Measurements from ENCODE around the gene ZNF343.

The ZNF343 gene

DNA sequence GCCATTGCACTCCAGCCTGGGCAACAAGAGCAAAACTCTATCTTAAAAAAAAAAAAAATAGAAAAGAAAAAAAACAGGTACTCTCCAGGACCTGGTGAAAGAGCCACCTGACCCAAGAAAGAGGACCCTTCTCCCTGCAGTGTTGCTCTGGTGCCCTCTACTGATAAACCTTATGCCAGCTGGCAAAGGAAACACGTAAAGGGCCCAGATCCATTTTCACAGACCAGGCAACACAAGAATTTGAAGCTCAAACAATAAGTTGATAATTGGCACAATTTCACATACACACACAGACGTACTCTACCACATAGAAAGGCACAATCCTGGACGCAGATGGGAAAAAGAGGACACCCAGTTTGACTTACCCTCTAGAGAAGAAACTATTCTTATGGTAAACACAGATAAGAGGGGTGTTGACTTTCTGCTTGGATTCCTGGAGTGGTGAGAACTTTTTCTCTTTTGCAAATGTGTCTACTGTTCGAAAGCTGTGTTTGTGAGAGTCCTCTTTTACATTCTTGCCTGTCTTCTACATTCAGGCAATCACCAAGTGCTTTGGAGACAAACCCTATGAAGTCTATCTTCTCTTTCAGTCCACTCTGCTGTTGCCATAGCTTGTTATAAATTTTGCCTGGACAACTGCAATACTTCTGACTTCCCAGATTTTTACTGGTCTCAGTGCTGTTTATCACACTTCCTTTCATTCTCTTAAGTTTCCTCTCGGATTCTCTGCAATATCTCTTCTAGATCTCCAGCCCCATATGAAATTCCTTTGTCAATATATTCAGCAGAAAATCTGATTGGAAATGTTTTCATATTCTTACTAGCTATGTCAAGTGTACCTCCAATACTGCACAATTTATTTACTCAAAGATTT, 31.7 kb downstream of the ZNF343 start:
- H3K4me3 ChIP-seq (ENCODE audit: low read length) = no peak overlapping the region

DNA sequence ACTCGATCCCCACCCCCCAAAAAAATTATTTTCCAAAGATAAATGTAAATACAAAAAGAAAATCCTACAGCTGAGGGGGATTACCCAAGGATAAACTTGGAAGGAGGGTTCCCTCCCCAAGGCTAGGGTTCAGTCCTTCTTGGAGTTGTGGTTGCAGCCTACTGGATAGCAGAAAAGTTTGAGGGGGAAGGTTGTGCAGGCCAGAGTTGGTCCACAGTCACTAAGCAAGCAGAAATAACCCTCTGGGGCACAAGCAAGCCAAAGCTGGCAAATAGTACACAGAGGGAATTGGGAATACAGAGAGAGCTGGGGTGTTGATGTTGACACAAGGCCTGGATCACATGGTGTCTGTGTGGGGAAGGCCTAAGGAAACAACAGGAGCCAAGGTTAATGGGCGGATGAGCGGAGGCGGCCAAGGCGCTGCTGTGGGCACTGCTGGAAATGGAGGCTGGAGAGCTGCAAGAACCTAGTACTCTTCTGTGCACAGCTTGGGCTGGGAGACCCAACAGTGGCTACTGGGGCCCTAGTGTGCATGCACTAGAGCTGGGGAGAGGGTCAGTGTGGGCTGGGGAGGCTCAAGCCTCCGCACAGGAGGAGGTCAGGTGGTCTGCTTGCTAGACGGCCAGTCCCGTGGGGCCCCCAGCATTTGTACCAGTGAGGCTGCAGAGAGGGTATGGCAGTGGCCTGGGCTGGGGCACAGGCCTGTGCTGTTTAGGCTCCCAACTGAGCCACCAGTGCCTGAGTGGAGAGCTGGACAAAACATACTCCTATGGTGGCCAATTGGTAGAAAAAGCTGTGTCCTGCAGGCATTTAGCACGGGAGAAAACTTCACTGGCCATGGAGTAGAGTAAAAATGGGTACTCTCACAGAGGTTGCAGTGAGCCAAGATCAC, 32.6 kb downstream of the ZNF343 start:
- no peak for DNase-seq (ENCODE audit: low read depth, low spot score)
- H3K4me3 ChIP-seq (ENCODE audit: low read length) = no peak overlapping the region

More for the DNA sequence above, 31.7 kb downstream of the ZNF343 start:
- DNase-seq (ENCODE audit: low read depth, low spot score) = no peak

DNA sequence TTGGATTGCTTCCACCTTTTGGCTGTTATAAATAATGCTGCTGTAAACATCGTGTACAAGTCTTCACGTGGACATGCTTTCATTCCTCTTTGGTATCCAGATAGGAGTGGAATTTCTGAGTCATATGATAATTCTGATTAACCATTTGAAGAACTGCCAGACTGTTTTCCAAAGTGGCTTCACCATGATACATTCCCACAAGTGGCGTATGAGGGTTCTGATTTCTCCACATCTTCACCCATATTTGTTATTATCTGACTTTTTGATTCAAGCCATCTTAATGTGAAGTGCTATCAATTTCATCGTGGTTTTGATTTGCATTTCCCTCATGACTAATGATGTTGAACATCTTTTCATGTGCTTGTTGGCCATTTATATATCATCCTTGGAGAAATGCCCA, 35.2 kb downstream of the ZNF343 start:
- no peak for DNase-seq (ENCODE audit: low read depth, low spot score)
- H3K4me3 ChIP-seq (ENCODE audit: low read length) = no peak overlapping the region

DNA sequence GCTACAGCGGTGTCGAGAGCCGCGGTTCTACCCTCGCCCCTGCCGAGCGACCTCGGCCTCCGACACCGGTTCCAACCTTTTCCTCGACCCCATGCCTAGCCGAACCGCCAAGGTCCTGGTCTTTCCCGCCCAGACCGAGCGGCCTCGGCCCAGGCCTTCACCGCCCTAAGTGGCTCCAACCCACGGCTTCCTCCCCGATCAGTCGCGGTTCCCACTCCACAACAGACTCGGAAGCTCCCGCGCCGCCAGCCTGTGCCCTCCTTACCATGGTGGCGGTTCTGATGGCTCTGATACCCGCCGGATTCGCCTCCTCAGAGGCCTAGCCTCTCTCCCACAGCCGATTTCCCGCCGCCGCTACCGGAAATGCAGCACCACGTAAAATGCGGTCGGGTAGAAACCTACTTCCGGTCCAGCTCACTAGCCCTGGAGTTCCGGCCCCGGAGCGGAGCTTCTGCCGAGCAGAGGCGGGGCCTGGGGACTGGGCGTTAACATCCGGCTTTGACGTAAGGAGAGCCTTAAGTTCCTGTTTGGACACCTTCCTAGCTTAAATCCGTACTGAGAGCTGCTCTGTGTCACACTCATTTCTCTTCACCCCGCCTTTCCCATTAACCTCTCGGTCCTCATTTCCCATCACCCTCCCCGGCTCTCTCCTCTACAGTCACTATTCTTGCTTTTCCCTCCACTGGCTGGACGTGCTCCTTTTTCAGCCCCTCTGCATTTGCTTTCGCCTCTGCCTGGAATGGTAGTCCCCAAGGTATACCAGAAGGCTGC, 38.1 kb downstream of the ZNF343 start, which contains the start of gene SNRPB:
Gene SNRPB, minus strand, starts transcription at position 367 of the 771 bp plus-strand sequence. Its CDS starts 99 bp downstream, at position 268.
- DNase-seq (ENCODE audit: low read depth, low spot score) = peak; percentile 99
- H3K4me3 ChIP-seq (ENCODE audit: low read length) = peak within 1 kb of the TSS; percentile 91

DNA sequence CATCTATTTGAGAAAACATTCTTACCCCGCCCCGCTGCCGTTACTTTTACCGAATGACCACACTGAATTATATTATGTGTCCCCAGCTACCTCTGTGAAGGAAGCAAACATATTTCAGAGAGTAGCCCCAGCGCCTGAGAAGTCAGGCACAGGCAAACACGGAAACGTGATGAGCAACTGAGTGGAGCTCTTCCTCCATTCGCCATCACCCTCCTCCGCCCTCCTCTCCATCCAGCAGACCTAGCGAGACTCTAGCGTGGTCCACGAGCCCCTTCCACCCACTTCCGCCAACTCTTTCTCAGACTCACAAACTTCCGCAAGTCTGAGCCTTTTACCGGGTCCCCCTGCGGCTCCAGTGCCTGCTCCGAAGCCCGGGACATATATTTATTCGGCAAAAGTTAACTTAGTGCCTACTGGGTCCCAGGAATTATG, 38.7 kb downstream of the ZNF343 start:
- H3K4me3 ChIP-seq (ENCODE audit: low read length) = peak overlapping the region; percentile 91
- DNase-seq (ENCODE audit: low read depth, low spot score) = peak; percentile 35

DNA sequence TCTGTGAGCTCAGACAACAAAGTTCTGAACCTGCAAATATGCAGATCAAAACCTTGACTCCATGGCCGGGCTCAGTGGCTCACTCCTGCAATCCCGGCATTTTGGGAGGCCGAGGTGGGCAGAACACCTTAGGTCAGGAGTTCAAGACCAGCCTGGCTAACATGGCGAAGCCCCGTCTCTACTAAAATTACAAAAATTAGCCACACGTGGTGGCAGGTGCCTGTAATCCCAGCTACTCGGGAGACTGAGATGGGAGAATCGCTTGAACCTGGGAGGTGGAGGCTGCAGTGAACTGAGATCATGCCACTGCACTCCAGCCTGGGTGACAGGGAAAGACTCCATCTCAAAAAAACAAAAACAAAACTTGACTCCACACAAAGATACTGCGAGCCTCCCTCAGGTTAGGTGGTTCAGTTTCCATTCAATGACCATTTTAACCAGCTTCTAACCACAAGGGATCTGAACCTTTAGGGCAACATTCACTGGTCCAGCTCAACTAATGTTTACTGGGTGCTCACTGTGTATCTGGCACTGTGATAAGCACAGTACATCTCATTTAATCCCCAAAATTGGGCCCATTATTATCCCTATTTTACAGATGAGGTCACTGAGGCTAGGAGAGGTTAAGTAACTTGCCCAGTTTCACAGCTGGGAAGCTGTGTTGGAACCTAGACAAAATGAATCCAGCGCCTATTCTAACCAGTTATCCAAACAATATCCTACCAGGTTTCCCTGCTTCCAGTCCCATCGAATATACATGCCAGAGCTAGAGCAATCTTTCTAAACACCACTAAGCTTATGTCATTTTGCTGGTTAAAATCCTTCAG, 39.9 kb downstream of the ZNF343 start:
- peak overlapping the region; percentile 91 for H3K4me3 ChIP-seq (ENCODE audit: low read length)
- DNase-seq (ENCODE audit: low read depth, low spot score) = no peak

DNA sequence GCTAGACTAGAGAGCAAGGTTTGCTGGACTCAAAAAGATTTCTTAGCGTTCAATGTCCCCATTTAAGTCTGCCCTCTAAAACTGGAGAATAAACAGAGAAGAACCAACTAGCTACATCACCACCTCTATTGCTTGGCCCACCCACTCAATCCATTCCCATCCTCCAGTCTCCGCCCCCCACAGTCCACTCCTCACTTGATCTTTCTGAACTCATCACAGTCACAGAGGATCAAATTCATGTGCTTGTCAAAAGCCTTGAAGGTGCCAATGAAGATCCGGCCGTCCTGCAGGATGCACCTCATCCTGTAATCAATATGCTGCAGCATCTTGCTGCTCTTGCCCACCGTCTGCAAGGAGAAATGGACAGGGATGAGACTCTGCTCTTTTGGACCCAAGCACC, 41.3 kb downstream of the ZNF343 start:
- no peak overlapping the region for H3K4me3 ChIP-seq (ENCODE audit: low read length)
- DNase-seq (ENCODE audit: low read depth, low spot score) = no peak

DNA sequence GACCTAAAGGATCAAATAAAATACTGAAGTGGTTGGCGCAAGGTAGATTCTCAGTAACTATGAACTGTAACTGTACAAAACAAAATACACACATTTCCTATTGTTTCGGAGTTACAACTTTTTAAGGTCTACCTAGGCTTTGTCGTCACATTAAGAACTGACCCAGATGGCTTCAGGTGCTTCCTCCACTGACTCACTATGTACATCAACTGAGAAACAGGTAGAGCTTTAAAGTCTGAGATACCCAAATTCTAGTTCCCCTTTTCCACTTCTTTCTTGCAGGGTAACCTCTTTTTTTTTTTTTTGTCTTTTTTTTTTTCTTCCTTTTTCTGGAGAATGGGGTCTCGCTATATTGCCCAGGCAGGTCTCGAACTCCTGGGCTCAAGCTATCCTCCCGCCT, 43.6 kb downstream of the ZNF343 start:
- DNase-seq (ENCODE audit: low read depth, low spot score) = no peak
- H3K4me3 ChIP-seq (ENCODE audit: low read length) = no peak overlapping the region

DNA sequence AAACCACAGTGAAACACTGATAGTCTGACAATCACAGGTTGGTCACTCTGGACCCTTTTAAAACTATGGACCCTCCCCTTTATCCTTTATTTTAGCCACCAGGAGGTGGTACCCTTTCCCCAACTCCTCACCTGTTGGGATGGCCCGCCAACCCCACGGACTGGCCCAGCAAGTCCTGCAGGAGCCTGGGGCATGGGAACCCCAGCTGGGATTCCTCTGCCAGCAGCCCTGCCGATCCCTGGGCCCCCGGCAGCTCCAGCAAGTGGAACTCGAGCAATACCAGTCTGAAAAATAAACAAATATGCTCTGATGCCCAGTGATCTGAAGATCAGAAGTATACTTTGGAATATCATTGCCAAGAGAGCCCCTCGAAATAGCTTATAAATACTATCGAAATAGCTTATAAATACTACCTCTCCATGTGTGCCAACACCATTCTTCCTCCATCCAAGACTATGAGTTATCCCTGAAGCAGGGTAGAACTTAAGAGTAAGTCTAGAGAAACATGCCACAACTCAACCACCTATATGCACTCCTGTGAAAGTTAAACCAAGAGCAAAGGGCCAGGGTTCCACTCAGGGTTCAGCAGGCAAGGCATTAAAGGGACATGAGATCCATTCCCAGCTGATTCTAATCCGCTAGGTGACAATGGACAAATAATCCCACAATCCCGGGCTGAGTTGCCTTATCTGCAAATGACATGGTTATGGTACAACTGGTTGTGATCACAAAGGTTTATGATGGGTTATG, 44.9 kb downstream of the ZNF343 start:
- DNase-seq (ENCODE audit: low read depth, low spot score) = no peak
- H3K4me3 ChIP-seq (ENCODE audit: low read length) = no peak overlapping the region

DNA sequence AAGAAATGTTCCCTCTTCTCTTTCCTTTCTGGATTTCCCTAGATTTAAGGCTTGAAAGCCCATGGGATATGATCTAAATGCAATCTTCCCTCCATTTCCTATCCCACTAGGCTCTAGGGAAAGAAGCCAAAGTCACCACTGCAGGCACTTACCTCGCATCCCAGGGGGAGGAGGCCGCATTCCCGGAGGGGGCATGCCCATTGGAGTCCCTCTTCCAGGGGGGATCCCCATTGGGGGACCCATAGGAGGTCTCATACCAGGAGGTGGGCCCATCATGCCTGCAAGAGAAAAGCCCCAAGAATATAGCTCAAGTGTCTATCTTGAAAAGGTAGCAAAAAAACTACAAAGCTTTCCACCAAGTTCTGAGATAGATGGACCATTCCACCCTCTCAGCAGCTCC, 46.2 kb downstream of the ZNF343 start:
- no peak overlapping the region for H3K4me3 ChIP-seq (ENCODE audit: low read length)
- DNase-seq (ENCODE audit: low read depth, low spot score) = no peak

DNA sequence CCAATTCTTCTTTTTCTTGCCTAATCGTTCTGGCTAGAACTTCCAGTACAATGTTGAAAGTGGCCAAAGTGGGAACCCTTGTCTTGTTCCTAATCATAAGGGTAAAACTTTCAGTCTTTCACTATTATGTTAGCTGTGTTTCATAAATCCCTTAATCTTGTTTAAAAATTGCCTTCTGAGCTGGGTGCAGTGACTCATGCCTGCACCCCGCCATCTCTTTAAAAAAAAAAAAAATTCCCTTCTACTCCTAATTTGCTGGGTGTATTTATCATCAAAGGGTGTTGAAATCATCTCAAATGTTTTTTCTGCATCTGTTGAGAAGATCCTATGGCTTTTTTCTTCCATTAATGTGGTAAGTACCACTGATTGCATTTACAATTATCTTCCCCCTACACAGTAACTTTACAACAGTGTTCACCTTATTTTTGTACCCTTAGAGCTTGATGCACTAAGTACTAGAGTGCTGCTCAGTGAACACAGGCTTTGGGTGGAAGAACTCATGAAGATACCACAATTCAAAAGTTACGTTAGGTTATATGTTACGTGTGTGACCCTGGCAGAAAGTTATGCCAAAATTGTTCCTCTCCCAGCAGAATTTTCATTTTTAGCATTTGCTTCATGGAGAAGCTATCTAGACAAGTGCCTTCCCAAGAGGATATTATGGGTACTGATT, 47.8 kb downstream of the ZNF343 start:
- H3K4me3 ChIP-seq (ENCODE audit: low read length) = no peak overlapping the region
- DNase-seq (ENCODE audit: low read depth, low spot score) = no peak

DNA sequence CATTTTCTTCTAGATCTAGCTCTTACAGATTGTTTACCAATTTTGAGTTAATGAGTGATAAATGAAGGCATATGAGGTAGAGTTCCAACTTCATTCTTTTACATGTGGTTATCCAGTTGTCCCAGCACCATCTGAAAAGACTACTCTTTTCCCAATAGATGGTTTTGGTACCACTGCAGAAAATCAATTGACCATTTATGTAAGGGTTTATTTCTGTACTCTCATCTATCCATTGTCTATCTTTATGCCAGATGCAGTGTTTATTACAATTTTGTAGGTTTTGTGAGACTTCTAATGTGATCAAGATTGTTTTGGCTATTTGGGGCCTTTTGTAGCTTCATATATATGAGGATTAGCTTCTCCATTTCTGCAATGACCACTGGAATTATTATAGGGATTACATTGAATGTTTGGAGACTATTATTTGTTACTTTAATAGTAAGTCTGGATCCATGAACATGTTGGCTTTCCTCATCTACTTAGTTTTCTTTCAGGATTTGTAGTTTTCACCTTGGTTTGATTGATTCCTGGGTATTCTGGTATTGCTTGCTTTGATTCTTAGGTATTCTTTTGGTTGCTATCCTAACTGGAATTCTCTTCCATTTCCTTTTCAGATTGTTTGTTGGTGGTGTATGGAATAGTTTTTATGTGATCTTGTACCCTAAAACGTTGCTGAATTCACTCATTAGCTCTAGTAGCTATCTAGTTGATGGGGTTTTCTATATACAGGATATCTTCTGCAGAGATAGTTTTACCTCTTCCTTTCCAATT, 48.5 kb downstream of the ZNF343 start:
- no peak overlapping the region for H3K4me3 ChIP-seq (ENCODE audit: low read length)
- no peak for DNase-seq (ENCODE audit: low read depth, low spot score)

DNA sequence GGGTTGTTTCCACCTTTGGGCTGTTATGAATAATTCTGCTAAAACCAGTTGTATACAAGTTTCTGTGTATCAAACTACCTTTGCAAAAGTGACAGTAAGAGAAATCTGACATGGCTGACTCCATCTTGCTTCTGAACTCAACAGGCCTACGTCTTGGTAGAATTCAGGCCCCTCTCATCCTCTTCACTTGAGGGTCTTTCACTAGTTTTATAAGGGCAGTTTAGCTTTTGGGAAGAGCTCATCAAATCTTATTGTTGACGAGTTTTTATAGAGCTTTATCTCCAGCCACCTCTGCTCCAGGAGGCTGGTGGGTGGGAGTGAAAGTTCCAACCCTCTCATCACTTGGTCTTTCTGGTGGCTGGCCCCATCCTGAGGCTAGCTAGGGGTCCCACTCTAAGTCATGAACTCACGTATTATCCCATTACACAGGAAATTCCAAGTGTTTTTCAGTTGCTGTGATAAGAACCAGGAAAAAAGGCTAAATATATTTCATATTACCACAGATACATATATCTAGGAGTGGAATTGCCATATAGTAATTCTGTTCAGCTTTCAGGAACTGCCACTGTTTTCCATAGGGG, 49.7 kb downstream of the ZNF343 start:
- no peak overlapping the region for H3K4me3 ChIP-seq (ENCODE audit: low read length)
- no peak for DNase-seq (ENCODE audit: low read depth, low spot score)

DNA sequence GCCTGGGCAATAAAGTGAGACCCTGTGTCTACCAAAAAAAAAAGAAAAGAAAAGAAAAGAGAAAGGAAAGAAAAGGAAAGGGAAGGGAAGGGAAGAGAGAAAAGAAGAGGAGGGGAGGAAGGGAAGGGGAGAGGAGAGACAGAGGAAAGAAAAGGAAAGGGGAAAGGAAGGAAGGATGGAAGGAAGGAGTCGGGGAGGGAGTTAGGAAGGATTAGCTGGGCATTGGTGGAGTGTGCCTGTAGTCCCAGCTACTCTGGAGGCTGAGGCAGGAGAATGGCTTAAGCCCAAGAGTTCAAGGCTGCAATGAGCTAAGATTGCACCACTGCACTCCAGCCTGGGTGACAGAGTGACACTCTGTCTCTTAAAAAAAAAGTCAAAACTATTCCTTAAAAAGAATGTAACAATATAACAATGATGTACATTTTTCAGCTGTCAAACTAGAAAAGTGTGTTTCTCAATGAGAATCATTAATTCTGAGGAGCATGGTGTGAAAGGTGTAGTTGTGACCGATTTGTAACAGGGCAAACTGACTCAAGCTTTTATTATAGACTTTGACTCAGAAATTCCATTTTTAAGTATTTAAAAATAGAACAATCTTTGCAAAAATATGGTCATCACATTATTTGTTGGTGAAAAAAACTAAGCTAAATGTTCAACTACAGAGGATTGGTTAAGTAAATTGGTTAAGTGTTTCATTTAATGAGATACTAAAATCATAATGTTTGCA, 52.8 kb downstream of the ZNF343 start:
- no peak for DNase-seq (ENCODE audit: low read depth, low spot score)
- no peak overlapping the region for H3K4me3 ChIP-seq (ENCODE audit: low read length)

DNA sequence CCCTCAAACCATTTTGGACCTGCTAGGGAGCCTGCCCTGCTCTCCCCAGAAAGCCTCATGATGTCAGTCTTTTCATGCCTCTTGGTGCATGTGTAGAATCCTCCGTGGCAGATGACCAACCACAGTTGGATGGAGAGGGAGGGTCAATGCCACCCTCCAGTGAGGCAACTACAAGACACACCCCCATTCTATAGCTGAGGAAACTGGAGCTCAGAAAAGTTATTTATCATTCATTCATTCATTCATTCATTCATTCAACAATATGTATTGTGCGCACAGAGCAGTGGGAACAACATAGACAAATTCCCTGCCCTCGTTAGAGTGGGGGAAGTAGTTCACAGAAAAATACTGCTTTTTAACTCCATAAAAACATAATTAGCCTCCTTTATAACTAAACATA, 54.9 kb downstream of the ZNF343 start:
- no peak overlapping the region for H3K4me3 ChIP-seq (ENCODE audit: low read length)
- no peak for DNase-seq (ENCODE audit: low read depth, low spot score)

Measured in Jurkat, Clone E6-1 (cell line).